Astrocyte (in vitro differentiated cells and primary cell): ENCODE results near the gene NUDT21. TPM values are rescaled to one million over a fixed set of nuclear protein-coding genes. Genes with fewer than 3 reads are reported as not detected.

Experiments
- DNase-seq: peaks from one replicate; pipeline ENCODE4 v3.0.0-alpha.2; 2010; ENCODE audit warnings: low read depth
- FAIRE-seq: peaks from 2 replicates; lab custom pipeline; 2011; peaks lifted over from hg19 to GRCh38; lab: Jason Lieb, UNC
- H2AFZ ChIP-seq: 2 replicates; pipeline ENCODE4 v1.6.0; 2012; ENCODE audit warnings: low read depth, low read length, inconsistent platforms
- H3K27ac ChIP-seq: 2 replicates; pipeline ENCODE4 v1.5.1; 2011; ENCODE audit warnings: low read depth, low read length, inconsistent platforms
- H3K27me3 ChIP-seq: 2 replicates; pipeline ENCODE4 v1.6.0; 2011; ENCODE audit warnings: low read length, inconsistent platforms; ENCODE audit not compliant: insufficient read depth
- H3K36me3 ChIP-seq: 2 replicates; pipeline ENCODE4 v1.5.1; 2011; ENCODE audit warnings: low read length, inconsistent platforms; ENCODE audit not compliant: insufficient read depth
- H3K4me1 ChIP-seq: 2 replicates; pipeline ENCODE4 v1.5.1; 2011; ENCODE audit warnings: low read length, inconsistent platforms; ENCODE audit not compliant: insufficient read depth
- H3K4me2 ChIP-seq: 2 replicates; pipeline ENCODE4 v1.6.0; 2012; ENCODE audit warnings: low read length, inconsistent platforms
- H3K4me3 ChIP-seq: 2 replicates; pipeline ENCODE4 v1.5.1; 2011; ENCODE audit warnings: low read depth, mild to moderate bottlenecking, low read length, inconsistent platforms; ENCODE audit not compliant: insufficient read depth
- H3K79me2 ChIP-seq: 2 replicates; pipeline ENCODE4 v1.6.0; 2012; ENCODE audit warnings: mild to moderate bottlenecking, low read length, inconsistent platforms; ENCODE audit not compliant: insufficient read depth
- H3K9ac ChIP-seq: 2 replicates; pipeline ENCODE4 v1.6.0; 2012; ENCODE audit warnings: mild to moderate bottlenecking, low read length, inconsistent platforms
- H3K9me3 ChIP-seq: 2 replicates; pipeline ENCODE4 v1.5.1; 2012; ENCODE audit warnings: low read depth, mild to moderate bottlenecking, low read length, inconsistent platforms; ENCODE audit not compliant: insufficient read depth
- H4K20me1 ChIP-seq: 2 replicates; pipeline ENCODE4 v1.6.0; 2012; ENCODE audit warnings: low read length, inconsistent platforms; ENCODE audit not compliant: insufficient read depth
- H3K27ac Mint-ChIP-seq: one replicate; pipeline ENCODE4 v1.8.0; 2021; ENCODE audit warnings: mild to moderate bottlenecking, mixed read lengths; ENCODE audit not compliant: unreplicated experiment
- H3K27me3 Mint-ChIP-seq: one replicate; pipeline ENCODE4 v1.8.0; 2021; ENCODE audit warnings: low read depth, mixed read lengths; ENCODE audit not compliant: unreplicated experiment
- H3K36me3 Mint-ChIP-seq: one replicate; pipeline ENCODE4 v1.8.0; 2021; ENCODE audit warnings: low read depth, mixed read lengths; ENCODE audit not compliant: unreplicated experiment
- H3K4me1 Mint-ChIP-seq: one replicate; pipeline ENCODE4 v1.8.0; 2021; ENCODE audit warnings: low read depth, mixed read lengths; ENCODE audit not compliant: unreplicated experiment
- H3K4me3 Mint-ChIP-seq: one replicate; pipeline ENCODE4 v1.8.0; 2021; ENCODE audit warnings: mild to moderate bottlenecking, moderate library complexity, mixed read lengths; ENCODE audit not compliant: unreplicated experiment
- H3K9me3 Mint-ChIP-seq: one replicate; pipeline ENCODE4 v1.8.0; 2021; ENCODE audit warnings: mild to moderate bottlenecking, mixed read lengths; ENCODE audit not compliant: unreplicated experiment
- EZH2 ChIP-seq: IDR thresholded peaks from 2 replicates; pipeline ENCODE4 v1.6.1; 2012; ENCODE audit warnings: mild to moderate bottlenecking, low read length, inconsistent platforms; ENCODE audit not compliant: insufficient read depth
- total RNA-seq: library from RNA; stranded (reverse); gene quantifications from 2 replicates; pipeline ENCODE4 v1.2.1, GENCODE V29; 2021
- TF ChIP-seq, protein P1 (sequence below): IDR thresholded peaks from 2 replicates; pipeline ENCODE4 v1.5.1; 2011; ENCODE audit warnings: low read depth, mild to moderate bottlenecking, inconsistent platforms, low read length, moderate library complexity; ENCODE audit not compliant: insufficient read depth

NUDT21 gene
- total RNA-seq, 1 donor from 2014 or later = 86.0 TPM

DNA sequence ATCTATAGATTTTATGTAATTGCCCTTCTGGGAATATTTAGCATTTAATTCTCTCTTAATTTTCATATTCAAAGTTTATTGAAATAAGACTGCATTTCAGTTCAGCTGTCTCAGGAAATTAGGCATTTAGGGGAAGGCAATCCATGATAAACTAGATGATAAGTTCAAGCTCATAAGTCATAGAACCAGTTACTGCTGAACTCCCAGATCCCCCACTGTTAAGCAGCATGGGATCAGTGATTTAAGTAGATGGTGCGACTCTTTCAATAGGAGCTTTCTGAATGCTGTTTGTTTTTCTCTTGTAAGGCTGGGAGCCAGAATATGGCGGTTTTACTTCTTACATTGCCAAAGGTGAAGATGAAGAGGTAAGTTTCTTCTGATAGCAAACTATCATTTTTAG lies 24.1 kb upstream of the NUDT21 start:
- H3K9me3 ChIP-seq = no peaks in the 10 kb centered on the region
- H3K4me2 ChIP-seq = no peak overlapping the region
- H3K9me3 Mint-ChIP-seq = no peaks in the 10 kb centered on the region
- H3K4me1 ChIP-seq = peaks cover 12% of the 10 kb centered on the region
- DNase-seq (no peak), FAIRE-seq (no peak)
- no peaks in the 10 kb centered on the region for H4K20me1 ChIP-seq
- no peak overlapping the region for H3K9ac ChIP-seq
- no peak overlapping the region for H2AFZ ChIP-seq
- peaks cover 57% of the 10 kb centered on the region for H3K36me3 ChIP-seq
- peaks cover 21% of the 10 kb centered on the region for H3K4me1 Mint-ChIP-seq
- no peaks in the 10 kb centered on the region for H3K79me2 ChIP-seq
- H3K4me3 Mint-ChIP-seq = no peak overlapping the region
- TF ChIP-seq EZH2 = no peak
- TF ChIP-seq, protein P1, sequence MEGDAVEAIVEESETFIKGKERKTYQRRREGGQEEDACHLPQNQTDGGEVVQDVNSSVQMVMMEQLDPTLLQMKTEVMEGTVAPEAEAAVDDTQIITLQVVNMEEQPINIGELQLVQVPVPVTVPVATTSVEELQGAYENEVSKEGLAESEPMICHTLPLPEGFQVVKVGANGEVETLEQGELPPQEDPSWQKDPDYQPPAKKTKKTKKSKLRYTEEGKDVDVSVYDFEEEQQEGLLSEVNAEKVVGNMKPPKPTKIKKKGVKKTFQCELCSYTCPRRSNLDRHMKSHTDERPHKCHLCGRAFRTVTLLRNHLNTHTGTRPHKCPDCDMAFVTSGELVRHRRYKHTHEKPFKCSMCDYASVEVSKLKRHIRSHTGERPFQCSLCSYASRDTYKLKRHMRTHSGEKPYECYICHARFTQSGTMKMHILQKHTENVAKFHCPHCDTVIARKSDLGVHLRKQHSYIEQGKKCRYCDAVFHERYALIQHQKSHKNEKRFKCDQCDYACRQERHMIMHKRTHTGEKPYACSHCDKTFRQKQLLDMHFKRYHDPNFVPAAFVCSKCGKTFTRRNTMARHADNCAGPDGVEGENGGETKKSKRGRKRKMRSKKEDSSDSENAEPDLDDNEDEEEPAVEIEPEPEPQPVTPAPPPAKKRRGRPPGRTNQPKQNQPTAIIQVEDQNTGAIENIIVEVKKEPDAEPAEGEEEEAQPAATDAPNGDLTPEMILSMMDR = no peak
- no peak overlapping the region for H3K27ac Mint-ChIP-seq
- H3K27ac ChIP-seq = no peak overlapping the region
- peaks cover 23% of the 10 kb centered on the region for H3K36me3 Mint-ChIP-seq
- H3K27me3 ChIP-seq = no peaks in the 10 kb centered on the region
- no peak overlapping the region for H3K4me3 ChIP-seq
- no peaks in the 10 kb centered on the region for H3K27me3 Mint-ChIP-seq

DNA sequence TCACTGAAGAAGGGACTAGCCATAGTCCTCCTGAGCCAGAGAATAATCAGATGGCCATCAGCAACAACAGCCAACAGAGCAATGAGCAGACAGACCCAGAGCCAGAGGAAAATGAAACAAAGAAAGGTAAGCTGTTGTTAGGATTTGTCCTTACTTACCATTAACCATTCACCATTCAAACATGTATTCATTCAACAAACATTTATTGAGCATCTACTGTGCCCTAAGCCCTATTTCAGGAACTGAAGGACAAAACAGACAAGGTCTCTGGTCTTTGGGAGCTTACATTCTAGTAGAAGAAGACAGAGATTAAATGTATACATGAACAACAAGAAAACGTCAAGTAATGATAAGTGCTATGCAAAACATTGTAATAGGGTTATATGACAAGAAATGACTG lies 19.5 kb upstream of the NUDT21 start:
- Histone ChIP-seq H3K4me1 (no peaks in the 10 kb centered on the region), H3K4me2 (no peak overlapping the region), H3K4me3 (no peak overlapping the region), H3K27ac (no peak overlapping the region), H2AFZ (no peak overlapping the region), H4K20me1 (no peaks in the 10 kb centered on the region), H3K36me3 (peaks cover 83% of the 10 kb centered on the region), H3K9me3 (no peaks in the 10 kb centered on the region), H3K27me3 (no peaks in the 10 kb centered on the region), H3K9ac (no peak overlapping the region), H3K79me2 (no peaks in the 10 kb centered on the region)
- TF ChIP-seq, protein P1 = no peak
- no peak for TF ChIP-seq EZH2
- no peaks in the 10 kb centered on the region for H3K27me3 Mint-ChIP-seq
- H3K9me3 Mint-ChIP-seq = no peaks in the 10 kb centered on the region
- H3K4me3 Mint-ChIP-seq = peak overlapping the region; percentile 11
- peaks cover 15% of the 10 kb centered on the region for H3K36me3 Mint-ChIP-seq
- H3K27ac Mint-ChIP-seq = no peak overlapping the region
- DNase-seq = no peak
- H3K4me1 Mint-ChIP-seq = no peaks in the 10 kb centered on the region
- FAIRE-seq = no peak

DNA sequence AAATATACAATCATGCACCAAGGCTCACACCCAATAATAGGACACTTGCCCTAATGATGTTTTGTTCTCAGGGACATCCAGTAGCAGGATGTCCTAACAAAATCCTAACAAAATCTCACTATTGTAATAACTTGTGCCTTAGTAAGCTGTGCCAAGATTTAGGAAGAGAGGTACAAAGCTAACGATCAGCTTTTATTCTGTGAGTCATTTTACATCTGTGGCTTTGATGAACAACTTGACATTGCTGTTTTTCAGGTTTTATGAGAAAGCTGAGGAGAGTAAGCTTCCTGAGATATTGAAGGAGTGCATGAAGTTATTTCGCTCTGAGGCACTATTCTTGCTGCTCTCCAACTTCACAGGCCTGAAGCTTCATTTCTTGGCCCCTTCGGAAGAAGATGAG lies 19.1 kb upstream of the NUDT21 start:
- Histone ChIP-seq H3K4me3 (no peak overlapping the region), H4K20me1 (no peaks in the 10 kb centered on the region), H3K4me2 (no peak overlapping the region), H3K27ac (no peak overlapping the region), H2AFZ (no peak overlapping the region), H3K79me2 (no peaks in the 10 kb centered on the region), H3K9me3 (no peaks in the 10 kb centered on the region), H3K36me3 (peaks cover 79% of the 10 kb centered on the region), H3K9ac (no peak overlapping the region), H3K4me1 (no peaks in the 10 kb centered on the region), H3K27me3 (no peaks in the 10 kb centered on the region)
- FAIRE-seq (no peak), DNase-seq (no peak)
- H3K4me1 Mint-ChIP-seq = no peaks in the 10 kb centered on the region
- H3K36me3 Mint-ChIP-seq = peaks cover 15% of the 10 kb centered on the region
- TF ChIP-seq, protein P1 = no peak
- no peak for TF ChIP-seq EZH2
- H3K4me3 Mint-ChIP-seq = peak overlapping the region; percentile 11
- H3K27me3 Mint-ChIP-seq = no peaks in the 10 kb centered on the region
- H3K9me3 Mint-ChIP-seq = no peaks in the 10 kb centered on the region
- H3K27ac Mint-ChIP-seq = no peak overlapping the region
